Activated gamma-delta T cell (primary cell): ENCODE data around the gene SMYD4.
"Not testable (repeated sequence)": the region's sequence is repeated elsewhere in the genome, so short reads cannot be mapped to it uniquely, and the experiment has no call there.

ENCODE experiments used
- DNase-seq: peaks from one replicate; lab custom pipeline; 2025; lab: John Stamatoyannopoulos, UW

Gene SMYD4

GRCh38 chr17:1830288-1830687, 586 bp upstream of the SMYD4 start:
- no peak for DNase-seq

DNA sequence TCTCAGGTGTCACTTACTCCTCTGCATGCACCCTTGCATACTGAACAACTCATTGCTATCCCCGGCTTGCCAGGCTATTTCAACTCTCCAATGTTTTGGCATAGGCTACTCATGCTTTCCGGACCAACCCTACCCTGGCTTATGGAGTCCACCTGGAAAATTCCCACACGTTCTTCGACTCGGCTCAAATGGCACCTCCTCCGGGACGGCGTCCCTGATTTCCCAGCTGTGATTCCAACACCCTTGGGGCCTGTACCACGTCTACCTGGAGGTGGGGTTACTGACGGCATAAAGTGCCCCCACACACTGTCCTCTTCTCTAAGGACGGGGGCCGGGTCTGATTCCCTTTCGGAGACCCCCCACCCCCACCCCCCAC, 498 bp downstream of the SMYD4 start:
- no peak for DNase-seq

GRCh38 chr17:1820528-1821252, 9.0 kb downstream of the SMYD4 start:
- no peak for DNase-seq

DNA sequence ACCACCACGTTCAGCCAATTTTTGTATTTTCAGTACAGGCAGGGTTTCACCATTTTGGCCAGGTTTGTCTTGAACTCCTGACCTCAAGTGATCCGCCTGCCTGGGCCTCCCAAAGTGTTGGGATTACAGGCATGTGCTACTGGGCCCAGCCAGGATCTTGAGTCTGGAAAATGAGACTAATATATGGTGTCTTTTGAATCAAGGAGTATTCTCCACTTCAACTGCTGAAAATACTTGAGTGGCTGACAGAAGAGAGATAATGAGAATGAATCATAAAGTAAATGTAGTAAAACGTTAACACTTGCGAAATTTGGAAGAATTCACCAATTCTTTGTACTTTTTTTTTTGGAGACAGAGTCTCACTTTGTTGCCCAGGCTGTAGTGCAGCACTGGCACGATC, 16.6 kb downstream of the SMYD4 start:
- DNase-seq: no peak

DNA sequence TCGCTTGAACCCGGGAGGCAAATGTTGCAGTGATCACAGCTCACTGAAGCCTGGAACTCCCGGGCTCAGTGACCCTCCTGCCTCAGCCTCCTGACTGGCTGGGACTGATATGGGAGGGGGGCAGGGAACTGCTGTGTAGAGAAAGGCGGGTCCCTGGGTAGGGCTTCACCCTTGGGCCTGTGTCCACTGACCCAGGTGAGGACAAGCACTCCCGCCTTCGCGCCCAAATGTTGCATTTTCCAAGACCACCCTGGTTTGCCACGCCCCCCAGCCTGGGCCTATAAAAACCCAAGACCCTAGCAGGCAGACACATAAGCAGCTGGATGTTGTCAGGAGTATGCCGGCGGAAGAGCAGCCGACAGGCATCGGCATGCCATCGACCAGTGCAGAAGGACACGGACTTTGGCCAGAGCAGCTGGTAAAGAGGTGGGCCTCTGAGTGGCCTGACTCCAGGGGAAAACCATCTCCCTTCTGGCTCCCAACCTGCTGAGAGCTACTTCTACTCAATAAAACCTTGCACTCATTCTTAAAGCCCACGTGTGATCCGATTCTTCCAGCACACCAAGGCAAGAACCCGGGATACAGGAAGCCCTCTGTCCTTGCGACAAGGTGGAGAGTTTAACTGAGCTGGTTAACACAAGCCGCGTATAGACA, 19.1 kb downstream of the SMYD4 start:
- DNase-seq: no peak

- not testable (repeated sequence) for DNase-seq
These were observed 19.9 kb downstream of the SMYD4 start for GRCh38 chr17:1809815-1810214.

DNA sequence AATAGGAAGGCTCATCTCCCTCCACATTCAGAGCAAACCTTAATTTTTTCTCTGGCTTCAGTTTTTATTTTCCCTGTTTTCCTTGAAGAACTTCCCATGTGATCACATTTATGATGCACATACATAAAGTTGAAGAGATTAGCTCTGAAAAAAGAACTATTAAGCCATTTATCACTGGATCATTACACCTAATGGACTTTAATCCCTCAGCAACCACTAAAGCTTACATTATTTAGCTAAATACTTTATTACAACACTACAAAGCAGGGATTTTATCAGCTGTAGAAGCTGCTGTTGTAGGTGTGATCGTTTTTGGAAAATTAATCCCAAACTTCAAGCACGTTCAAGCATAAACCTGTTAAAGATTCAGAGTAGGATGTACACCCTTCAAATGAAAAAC, 21.1 kb downstream of the SMYD4 start:
- DNase-seq: no peak

DNA sequence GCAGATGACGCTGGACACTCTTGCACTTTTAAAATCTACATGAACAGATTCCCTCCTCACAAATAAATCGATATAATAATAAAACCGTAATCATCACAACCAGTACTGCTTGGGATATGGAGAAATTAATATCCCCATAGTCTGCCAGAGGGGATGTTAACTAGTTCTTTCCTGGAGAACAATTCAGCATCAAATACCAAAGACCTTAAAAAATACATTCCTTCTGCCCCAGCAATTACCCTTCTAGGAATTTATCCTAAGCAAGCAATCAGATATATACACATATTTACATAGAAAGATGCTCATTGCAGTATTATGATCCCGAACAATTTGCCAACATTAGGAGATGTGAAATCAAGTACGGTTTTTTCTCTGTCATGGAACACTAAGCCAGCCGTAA, 21.8 kb downstream of the SMYD4 start:
- DNase-seq: no peak

- DNase-seq: no peak
These were observed 26.4 kb downstream of the SMYD4 start for GRCh38 chr17:1803280-1803679.

DNA sequence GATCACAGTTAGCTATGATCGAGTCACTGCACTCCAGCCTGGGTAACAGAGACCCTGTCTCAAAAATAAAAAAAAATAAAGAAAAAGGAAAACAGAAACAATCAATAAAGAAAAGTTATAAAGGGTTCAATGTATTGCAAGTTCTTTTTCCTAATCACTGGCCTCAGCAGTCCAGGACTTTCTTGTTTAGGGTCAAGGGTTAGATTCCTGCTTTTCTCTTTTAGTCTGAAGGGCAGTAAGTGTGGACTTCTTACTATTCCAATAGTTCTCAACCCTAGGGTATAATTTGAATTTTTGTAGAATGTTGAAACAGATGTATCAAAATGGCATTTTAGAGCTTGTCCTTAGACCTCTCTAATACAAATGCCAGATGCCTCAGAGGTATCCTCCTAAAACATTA, 27.3 kb downstream of the SMYD4 start:
- DNase-seq: no peak

- DNase-seq: no peak
These were observed 29.0 kb downstream of the SMYD4 start for GRCh38 chr17:1800712-1801111.

DNA sequence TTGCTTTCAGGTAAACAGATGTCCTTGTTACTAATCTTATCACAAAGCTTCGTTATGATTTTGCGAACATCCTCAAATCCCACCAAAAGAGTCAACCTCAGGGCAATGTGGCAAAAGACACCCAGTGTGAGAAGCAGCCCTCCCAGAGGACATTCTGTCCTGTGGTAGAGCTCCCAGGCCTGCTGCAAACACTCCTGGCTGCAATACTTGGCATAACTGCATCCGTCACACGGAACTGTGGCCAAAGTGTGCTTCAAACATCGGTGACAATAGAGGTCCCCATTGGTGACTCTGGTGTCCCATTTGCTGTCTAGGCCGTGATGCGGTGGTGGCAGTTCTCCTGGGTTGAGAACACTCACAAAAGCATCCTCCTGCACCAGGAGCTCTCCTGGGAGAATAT, 29.5 kb downstream of the SMYD4 start:
- no peak for DNase-seq

DNA sequence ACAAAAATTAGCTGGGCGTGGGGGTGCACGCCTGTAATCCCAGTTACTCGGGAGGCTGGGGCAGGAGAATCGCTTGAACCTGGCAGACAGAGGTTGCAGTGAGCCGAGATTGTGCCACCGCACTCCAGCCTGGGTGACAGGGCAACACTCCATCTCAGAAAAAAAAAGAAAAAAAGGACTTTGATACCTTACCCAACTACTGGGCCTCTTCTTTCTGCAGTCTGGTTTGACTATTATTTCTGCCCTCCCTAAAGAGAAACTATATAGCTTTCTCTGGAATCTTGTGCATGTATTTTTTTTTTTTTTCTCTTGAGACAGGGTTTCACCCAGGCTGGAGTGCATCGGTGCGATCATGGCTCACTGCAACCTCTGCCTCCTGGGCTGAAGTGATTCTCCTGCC, 31.9 kb downstream of the SMYD4 start:
- not testable (repeated sequence) for DNase-seq

GRCh38 chr17:1797323-1797722, 32.4 kb downstream of the SMYD4 start:
- no peak for DNase-seq

- DNase-seq: no peak
These were observed 32.9 kb downstream of the SMYD4 start for GRCh38 chr17:1796800-1797199.

DNA sequence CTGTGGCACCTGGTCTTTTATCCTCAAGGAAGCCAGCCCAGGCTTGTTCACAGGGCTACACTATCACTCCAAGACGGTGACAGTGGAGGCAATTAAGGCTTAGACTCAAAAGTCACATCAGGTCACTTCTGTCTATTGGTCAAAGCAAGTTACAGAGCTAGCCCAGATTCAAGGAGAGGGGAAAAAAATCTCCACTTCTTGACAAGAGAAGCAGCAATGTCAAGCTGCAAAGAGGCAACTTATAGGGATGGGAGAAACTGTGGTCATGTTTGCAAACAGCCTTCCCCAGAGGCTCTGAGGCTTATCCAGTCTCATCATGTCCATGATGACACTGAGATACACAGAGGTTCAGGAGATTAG, 36.3 kb downstream of the SMYD4 start:
- DNase-seq: no peak

DNA sequence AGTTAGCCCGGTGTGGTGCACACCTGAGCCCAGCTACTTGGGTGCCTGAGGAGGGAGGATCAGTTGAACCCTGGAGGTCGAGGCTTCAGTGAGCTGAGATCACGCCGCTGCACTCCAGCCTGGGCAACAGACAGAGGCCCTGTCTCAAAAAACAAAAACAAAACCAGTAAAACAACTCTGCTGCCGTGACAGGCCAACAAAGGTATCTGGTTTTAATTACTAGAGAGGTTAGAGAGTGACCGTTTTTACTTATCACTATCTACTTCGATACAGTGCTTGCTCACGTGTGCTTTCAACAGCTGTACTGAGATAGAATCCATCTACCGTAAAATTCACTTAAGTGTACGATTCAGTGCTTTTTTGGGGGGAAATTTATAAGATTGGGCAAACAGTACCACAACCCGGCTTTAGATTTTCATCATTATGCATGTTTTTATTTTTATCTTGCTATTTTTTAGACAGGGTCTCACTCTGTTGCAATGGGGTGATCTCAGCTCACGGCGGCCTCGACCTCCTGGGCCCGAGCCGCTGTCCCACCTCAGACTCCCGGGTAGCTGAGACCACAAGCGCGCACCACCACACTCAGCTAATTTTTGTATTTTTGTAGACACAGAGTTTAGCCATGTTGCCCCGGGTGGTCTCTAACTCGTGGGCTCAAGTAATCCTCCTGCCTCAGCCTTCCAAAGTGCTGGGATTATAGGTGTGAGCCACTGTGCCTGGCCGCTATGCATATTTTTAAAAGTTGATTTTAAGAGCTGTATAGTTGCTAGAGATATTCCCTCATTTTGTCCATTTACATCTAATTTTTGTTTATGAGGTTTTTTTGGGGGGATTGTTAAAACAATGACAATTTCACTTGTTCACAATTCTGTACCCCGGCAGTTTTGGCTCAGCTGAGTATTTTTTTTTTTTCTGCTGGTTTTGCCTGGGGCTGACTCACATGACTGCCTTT, 36.9 kb downstream of the SMYD4 start:
- no peak for DNase-seq

DNA sequence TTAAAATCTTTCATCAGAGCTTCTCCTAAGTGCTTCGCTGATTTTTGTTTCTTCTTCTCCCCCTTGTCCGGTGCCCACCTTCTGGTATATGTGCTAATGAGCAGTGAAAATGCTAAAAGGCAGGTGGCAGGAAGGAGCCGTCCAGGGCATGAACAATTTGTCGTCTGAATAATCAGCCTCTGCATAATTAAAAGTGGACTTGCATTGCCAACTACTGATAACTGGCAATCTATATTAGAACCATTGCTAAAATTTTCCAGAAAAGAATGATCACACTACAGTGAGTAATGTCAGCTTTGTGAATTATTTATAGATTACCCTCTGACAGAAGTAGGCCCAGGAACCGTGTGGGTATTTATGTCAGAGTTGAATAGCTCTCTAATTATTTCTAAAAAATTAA, 39.8 kb downstream of the SMYD4 start:
- DNase-seq: no peak

DNA sequence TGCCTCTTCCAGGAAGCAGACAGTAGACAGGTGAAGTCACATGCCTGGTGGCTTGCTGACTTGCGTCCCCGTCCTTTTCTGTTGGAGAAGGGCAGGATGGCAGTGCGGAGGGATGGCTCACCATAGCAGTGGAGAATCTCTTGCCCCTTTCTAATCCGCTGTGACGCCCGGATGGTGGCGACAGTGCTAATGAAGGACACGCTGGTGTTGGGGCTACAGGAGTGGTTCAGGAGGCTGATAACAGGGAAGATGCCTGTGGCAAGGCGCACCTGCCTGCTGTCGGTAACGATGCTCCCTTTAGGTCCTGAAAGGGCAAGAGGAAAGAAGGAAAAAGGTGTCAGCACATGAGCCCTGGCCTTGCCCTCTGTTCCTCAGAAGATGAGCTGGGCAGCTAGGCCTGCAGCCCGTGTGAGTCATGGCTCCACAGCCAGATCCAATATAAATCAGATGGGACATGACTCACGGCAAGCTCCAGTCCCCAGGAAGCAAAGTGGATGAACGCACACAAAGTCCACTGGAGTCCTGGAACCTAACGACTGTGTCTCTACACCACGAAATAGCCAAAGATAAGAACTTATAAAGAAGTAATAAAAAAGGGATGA, 42.3 kb downstream of the SMYD4 start:
- DNase-seq: no peak

DNA sequence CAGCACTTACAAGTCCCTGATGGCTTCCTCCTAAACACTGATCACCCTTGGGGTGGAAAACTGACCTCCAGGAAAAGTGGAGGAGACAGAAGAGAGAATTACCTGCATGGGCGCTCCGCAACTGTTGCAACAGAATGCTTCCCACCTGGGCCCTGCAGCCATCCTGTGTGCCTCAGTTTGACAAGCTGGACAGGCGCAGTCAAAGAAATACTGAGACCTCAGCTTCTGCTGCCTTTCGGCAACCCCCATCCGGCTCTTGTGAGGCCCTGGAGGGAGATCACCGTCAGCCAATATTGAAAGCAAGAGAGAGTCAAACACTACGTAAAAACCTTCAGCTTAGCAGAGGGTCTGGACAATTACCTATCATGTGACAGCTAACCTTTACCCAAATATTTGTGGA, 43.0 kb downstream of the SMYD4 start:
- no peak for DNase-seq

- no peak for DNase-seq
These were observed 43.8 kb downstream of the SMYD4 start for GRCh38 chr17:1785930-1786329.

- DNase-seq: no peak
These were observed 45.7 kb downstream of the SMYD4 start for GRCh38 chr17:1783834-1784611.
